Right lobe of liver (tissue), 4 donors: ENCODE measurements around the gene LIMS1.

Experiments
- CTCF ChIP-seq, 4 donors: fragments of 200-600 bp in 3 of 4; fragments of 450-650 bp in 1 of 4; IDR thresholded peaks; one replicate each; pipeline versions ENCODE4 v1.5.1 to v1.8.0; 2016 to 2022; ENCODE audit warnings: antibody characterized with exemption in 4 of 4, mild to moderate bottlenecking in 2 of 4
- POLR2A ChIP-seq: fragments of 450-650 bp; IDR thresholded peaks from one replicate; pipeline ENCODE4 v1.6.1; 2017; ENCODE audit warnings: antibody characterized with exemption, mild to moderate bottlenecking
- donor health status: DM: no; HTN: no; CAD: no.
- donor health status: DM: no; HTN: no; CAD: no.
- donor health status: DM: no; HTN: yes; CAD: no.

GRCh38 chr2:108634011-108634410 lies 99.7 kb downstream of the LIMS1 start:
- no peak for TF ChIP-seq POLR2A
- TF ChIP-seq CTCF (IDR thresholded peaks at IDR 0.05), result no peak
